C4-2B (cell line): Measurements from ENCODE around the gene CHN1.

Experiments
- CTCF ChIP-seq: fragments of 450-650 bp; conservative IDR thresholded peaks from 2 replicates; pipeline ENCODE4 v1.5.1; 2017; ENCODE audit warnings: mild to moderate bottlenecking
- ZFX ChIP-seq: fragments of 450-650 bp; IDR thresholded peaks from 2 replicates; pipeline ENCODE4 v1.6.1; 2017

DNA sequence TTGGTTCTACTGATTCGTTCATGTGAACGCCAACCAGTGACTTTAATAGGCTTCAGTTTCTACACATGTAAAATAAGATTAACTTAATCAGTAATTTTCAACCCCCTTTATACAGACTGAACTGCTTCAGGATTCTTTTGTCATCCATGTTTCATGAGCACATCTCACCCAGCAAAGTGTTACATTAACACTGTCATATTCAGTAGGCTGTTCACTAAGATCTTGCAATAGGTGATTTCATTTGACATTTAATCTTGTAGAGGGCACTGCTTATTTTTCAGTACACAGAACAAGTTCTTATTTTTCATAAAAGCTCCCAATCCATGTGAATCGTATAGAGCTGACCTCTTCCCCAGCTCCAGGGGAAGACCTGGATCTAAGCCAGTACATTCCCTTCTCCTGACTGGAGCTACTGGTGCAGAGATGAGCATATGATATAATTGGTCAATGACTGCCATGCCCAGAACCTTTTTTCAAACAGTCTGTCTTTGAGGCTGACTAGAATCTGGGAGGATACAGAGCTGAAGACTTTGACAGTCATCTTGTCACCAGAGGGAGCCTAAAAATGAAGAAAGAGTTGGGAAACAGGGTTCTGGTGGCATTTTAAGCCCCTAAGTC, 168.7 kb downstream of the CHN1 start:
- TF ChIP-seq CTCF, result no peak
- TF ChIP-seq ZFX, result no peak
